Cardiac muscle cell (in vitro differentiated cells and primary cell): Measurements from ENCODE around the gene BNC2. TPM values are rescaled to one million over a fixed set of nuclear protein-coding genes. Genes with fewer than 3 reads are reported as not detected.

ENCODE experiments used
- DNase-seq, 2 donors: peaks; one replicate each; pipeline versions ENCODE4 v3.0.0 to v3.0.0-alpha.2; 2010 to 2017; ENCODE audit warnings: low read depth in 1 of 2, low spot score in 1 of 2
- H3K27ac ChIP-seq: fragments of 200-600 bp; sonication (generic); 2 replicates; pipeline ENCODE4 v1.5.1; 2016
- H3K27me3 ChIP-seq: fragments of 200-600 bp; sonication (generic); 2 replicates; pipeline ENCODE4 v1.6.0; 2016; ENCODE audit warnings: control low read depth
- H3K36me3 ChIP-seq: fragments of 200-600 bp; sonication (generic); 2 replicates; pipeline ENCODE4 v1.5.1; 2016; ENCODE audit warnings: control low read depth
- H3K4me1 ChIP-seq: fragments of 200-600 bp; sonication (generic); 2 replicates; pipeline ENCODE4 v1.8.1; 2017; ENCODE audit warnings: low read depth, mild to moderate bottlenecking, mixed run types
- H3K4me3 ChIP-seq: fragments of 200-600 bp; sonication (generic); 2 replicates; pipeline ENCODE4 v1.5.1; 2016; ENCODE audit warnings: mild to moderate bottlenecking
- H3K9me3 ChIP-seq: fragments of 200-600 bp; sonication (generic); 2 replicates; pipeline ENCODE4 v1.5.1; 2017; ENCODE audit warnings: low read depth, mild to moderate bottlenecking, control low read depth
- CTCF ChIP-seq: IDR thresholded peaks from 2 replicates; pipeline ENCODE4 v1.5.1; 2012; ENCODE audit warnings: low read depth, mild to moderate bottlenecking, low read length
- polyA plus RNA-seq: library from polyadenylated mRNA; unstranded; fragments of >200 nt; fragmentation: Nextera tagmentation; extraction: Ambion mirVana; gene quantifications from 2 replicates; pipeline ENCODE4 v1.2.1, GENCODE V29; 2016
- total RNA-seq: library from RNA; depleted of rRNA; stranded (reverse); fragments of >200 nt; gene quantifications from 2 replicates; pipeline ENCODE4 v1.2.3, GENCODE V29; 2016

The BNC2 gene
- total and polyA plus RNA-seq, 2 experiments from 2014 or later = 0.54 to 0.55 TPM

GRCh38 chr9:16627967-16628366 lies 242.5 kb downstream of the BNC2 start:
- no peak overlapping the region for H3K27ac ChIP-seq
- no peak overlapping the region for H3K4me3 ChIP-seq
- H3K27me3 ChIP-seq = peaks cover 22% of the 10 kb centered on the region
- no peaks in the 10 kb centered on the region for H3K9me3 ChIP-seq
- H3K4me1 ChIP-seq = no peaks in the 10 kb centered on the region
- H3K36me3 ChIP-seq = no peaks in the 10 kb centered on the region
- DNase-seq = peak in 1 of 2 donors; percentile 94
- no peak for TF ChIP-seq CTCF

- H3K4me3 ChIP-seq = no peak overlapping the region
- DNase-seq = peak in 1 of 2 donors; percentile 25
- peaks cover 22% of the 10 kb centered on the region for H3K27me3 ChIP-seq
- H3K36me3 ChIP-seq = no peaks in the 10 kb centered on the region
- TF ChIP-seq CTCF = no peak
- no peaks in the 10 kb centered on the region for H3K9me3 ChIP-seq
- no peaks in the 10 kb centered on the region for H3K4me1 ChIP-seq
- H3K27ac ChIP-seq = no peak overlapping the region
Measured at GRCh38 chr9:16627521-16627920, 242.9 kb downstream of the BNC2 start.

- no peak for TF ChIP-seq CTCF
- Histone ChIP-seq H3K36me3 (no peaks in the 10 kb centered on the region), H3K27ac (no peak overlapping the region), H3K4me3 (no peak overlapping the region), H3K4me1 (no peaks in the 10 kb centered on the region), H3K27me3 (peaks cover 22% of the 10 kb centered on the region), H3K9me3 (no peaks in the 10 kb centered on the region)
- DNase-seq = peak; percentile 33 to 84
Measured at GRCh38 chr9:16626577-16627130, 243.8 kb downstream of the BNC2 start.

- DNase-seq = peak in 1 of 2 donors; percentile 57
- Histone ChIP-seq H3K4me1 (no peaks in the 10 kb centered on the region), H3K36me3 (no peaks in the 10 kb centered on the region), H3K27me3 (peaks cover 22% of the 10 kb centered on the region), H3K27ac (no peak overlapping the region), H3K9me3 (no peaks in the 10 kb centered on the region), H3K4me3 (no peak overlapping the region)
- no peak for TF ChIP-seq CTCF
Measured at GRCh38 chr9:16625811-16626210, 244.7 kb downstream of the BNC2 start.

- DNase-seq = peak in 1 of 2 donors; percentile 21
- Histone ChIP-seq H3K4me1 (no peaks in the 10 kb centered on the region), H3K4me3 (no peak overlapping the region), H3K27me3 (peaks cover 28% of the 10 kb centered on the region), H3K9me3 (no peaks in the 10 kb centered on the region), H3K27ac (no peak overlapping the region), H3K36me3 (no peaks in the 10 kb centered on the region)
- no peak for TF ChIP-seq CTCF
Measured at GRCh38 chr9:16625161-16625631, 245.3 kb downstream of the BNC2 start.
